Endometrial microvascular endothelial cells (primary cell): ENCODE data around the gene STXBP2. TPM values are rescaled to one million over a fixed set of nuclear protein-coding genes. Genes with fewer than 3 reads are reported as not detected.

ENCODE experiments used
- in situ Hi-C: cut with HindIII; loops from 2 replicates; pipeline ENCODE4 v1.10.0; 2017; ENCODE audit warnings: low sequenced_read_pairs, low pct_unique_long_range_greater_than_20kb; ENCODE audit errors: inconsistent ontology term
- total RNA-seq: library from RNA; depleted of rRNA; stranded (reverse); fragments of >200 nt; gene quantifications from one replicate; pipeline ENCODE4 v1.2.3, GENCODE V29; 2015; ENCODE audit errors: inconsistent ontology term

The STXBP2 gene
- total RNA-seq, 1 donor from 2014 or later, result 29.8 TPM

- in situ Hi-C loops, result no loop called here
Measured at GRCh38 chr19:7690779-7691258, 53.9 kb downstream of the STXBP2 start.

- in situ Hi-C loops, result no loop called here
Measured at GRCh38 chr19:7691497-7691896, 54.6 kb downstream of the STXBP2 start.

GRCh38 chr19:7692417-7693088, 55.6 kb downstream of the STXBP2 start:
- in situ Hi-C loops, result no loop called here

- in situ Hi-C loops, result no loop called here
Measured at GRCh38 chr19:7694499-7694898, 57.6 kb downstream of the STXBP2 start.

Other genes with a start within 250 kb of the STXBP2 start
- gene PEX11G, start 148.1 kb upstream of the STXBP2 start, total RNA-seq, result 0.84 TPM
- 25.4 TPM for gene ZNF358, start 121.0 kb upstream of the STXBP2 start, total RNA-seq
- 4.6 TPM for gene MCOLN1, start 114.5 kb upstream of the STXBP2 start, total RNA-seq
- gene PNPLA6, start 101.4 kb upstream of the STXBP2 start, total RNA-seq, result 180 TPM
- gene CAMSAP3, start 41.2 kb upstream of the STXBP2 start, total RNA-seq, result not detected
- 39.7 TPM for gene XAB2, start 7.6 kb upstream of the STXBP2 start, total RNA-seq
- gene PET100, start 7.3 kb upstream of the STXBP2 start, total RNA-seq, result 16.0 TPM
- not detected for gene PCP2, start 3.4 kb upstream of the STXBP2 start, total RNA-seq
- gene RETN, start 31.9 kb downstream of the STXBP2 start, total RNA-seq, result not detected
- not detected for gene MCEMP1, start 40.0 kb downstream of the STXBP2 start, total RNA-seq
- gene TRAPPC5, start 43.7 kb downstream of the STXBP2 start, total RNA-seq, result 81.6 TPM
- not detected for gene FCER2, start 65.0 kb downstream of the STXBP2 start, total RNA-seq
- not detected for gene CLEC4G, start 95.0 kb downstream of the STXBP2 start, total RNA-seq
- gene CD209, start 110.4 kb downstream of the STXBP2 start, total RNA-seq, result not detected
- not detected for gene CLEC4M, start 126.1 kb downstream of the STXBP2 start, total RNA-seq
- 23.2 TPM for gene EVI5L, start 193.1 kb downstream of the STXBP2 start, total RNA-seq
- not detected for gene PRR36, start 237.3 kb downstream of the STXBP2 start, total RNA-seq